Measurements from ENCODE around the gene TRIM2. TPM values are rescaled to one million over a fixed set of nuclear protein-coding genes. Genes with fewer than 3 reads are reported as not detected.

The TRIM2 gene
- total and polyA plus RNA-seq, 2 of the 8 experiments (the other 6 are each of a cell fraction or from before 2014, with no cell fraction given): 34.0 to 59.8 TPM

GRCh38 chr4:153325558-153325957 lies 121.3 kb downstream of the TRIM2 start:
- Histone ChIP-seq H3K14ac (ENCODE audit: insufficient read length) (no peak overlapping the region), H4K91ac (replicated peaks; ENCODE audit: insufficient read length, low read length) (no peak overlapping the region), H4K20me1 (replicated peaks in 1 of 2; ENCODE audit: control insufficient read depth in 1 of 2, insufficient read depth in 2 of 2, low read length in 2 of 2) (no peaks in the 10 kb centered on the region), H3K4ac (replicated peaks; ENCODE audit: insufficient read length, low read depth, low read length) (no peak overlapping the region), H4K8ac (ENCODE audit: extremely low read depth, insufficient read depth, low read length) (no peak overlapping the region), H3K23me2 (ENCODE audit: low read depth, low read length) (no peaks in the 10 kb centered on the region), H3K9me3 (ENCODE audit: insufficient read depth in 2 of 2, low read depth in 1 of 2, low read length in 1 of 2) (no peaks in the 10 kb centered on the region), H3K27ac (ENCODE audit: low read depth, low read length) (no peak overlapping the region), H2AFZ (ENCODE audit: low read length) (no peak overlapping the region), H3K79me2 (ENCODE audit: control insufficient read depth in 1 of 2, insufficient read depth in 2 of 2, low read length in 2 of 2) (no peaks in the 10 kb centered on the region), H2BK15ac (ENCODE audit: low read length) (no peak overlapping the region), H2AK5ac (ENCODE audit: low read depth, low read length) (no peak overlapping the region), H3K18ac (ENCODE audit: extremely low read depth, low read length) (no peak overlapping the region), H2BK120ac (replicated peaks; ENCODE audit: low read depth, low read length) (no peak overlapping the region), H3K4me2 (ENCODE audit: insufficient read depth in 1 of 2, low read depth in 2 of 2, low read length in 2 of 2) (no peak overlapping the region), H3K36me3 (ENCODE audit: control insufficient read depth in 2 of 4, insufficient read depth in 4 of 4, low read length in 3 of 4) (peaks cover 0 to 26% (median 7%) of the 10 kb centered on the region in 4 experiments; a peak in 4 of 8 replicates), H3K4me1 (replicated peaks in 1 of 4; ENCODE audit: control insufficient read depth in 3 of 4, insufficient read depth in 4 of 4, low read length in 3 of 4) (no peaks in the 10 kb centered on the region), H3K4me3 (ENCODE audit: extremely low read depth in 1 of 4, insufficient read depth in 2 of 4, low read depth in 3 of 4, low read length in 4 of 4) (no peak overlapping the region), H3K56ac (replicated peaks; ENCODE audit: insufficient read length, low read depth, low read length) (no peak overlapping the region), H4K5ac (ENCODE audit: insufficient read length, low read depth, low read length) (no peak overlapping the region), H3K9ac (replicated peaks in 1 of 4; ENCODE audit: extremely low read depth in 1 of 4, low read depth in 3 of 4, low read length in 3 of 4) (no peak overlapping the region), H2BK12ac (ENCODE audit: low read depth, low read length) (no peak overlapping the region), H2BK20ac (ENCODE audit: low read length) (no peak overlapping the region), H3K27me3 (replicated peaks in 1 of 4; ENCODE audit: control insufficient read depth in 3 of 4, extremely low read depth in 1 of 4, insufficient read depth in 3 of 4, low read length in 3 of 4) (no peaks in the 10 kb centered on the region), H3K79me1 (ENCODE audit: low read depth, low read length) (no peaks in the 10 kb centered on the region), H2BK5ac (ENCODE audit: low read depth, low read length) (no peak overlapping the region), H3K23ac (ENCODE audit: insufficient read length) (no peak overlapping the region)
- POLR2A ChIA-PET (ENCODE audit: partially characterized antibody): no interaction called here
- TF ChIP-seq GABPA (IDR thresholded peaks at IDR 0.05; ENCODE audit: borderline replicate concordance, insufficient read depth, low read length): no peak
- no peak for TF ChIP-seq JUND (IDR thresholded peaks at IDR 0.05; ENCODE audit: low read length)
- TF ChIP-seq SAP30 (IDR thresholded peaks at IDR 0.05; ENCODE audit: insufficient read depth, insufficient replicate concordance, low read length): no peak
- TF ChIP-seq SP1 (IDR thresholded peaks at IDR 0.05; ENCODE audit: low read depth, low read length): no peak
- TF ChIP-seq PHF8 (conservative IDR thresholded peaks at IDR 0.05; ENCODE audit: low read depth, low read length): no peak
- no peak for TF ChIP-seq SIX5 (IDR thresholded peaks at IDR 0.05; ENCODE audit: low read depth, low read length)
- TF ChIP-seq CHD1 (IDR thresholded peaks at IDR 0.05; ENCODE audit: low read depth, low read length): no peak
- TF ChIP-seq YY1 (IDR thresholded peaks at IDR 0.05; ENCODE audit: low read depth, low read length): no peak
- TF ChIP-seq ASH2L (IDR thresholded peaks at IDR 0.05; ENCODE audit: low read length): no peak
- no peak for TF ChIP-seq POLR2A (IDR thresholded peaks at IDR 0.05; ENCODE audit: control extremely low read depth in 1 of 2, low read depth in 2 of 2, low read length in 2 of 2)
- CTCF ChIA-PET (ENCODE audit: partially characterized antibody): interaction anchor here (0.7 kb wide), 1 partner anchor 9 kb away, joined by 3 read pairs; no protein-coding TSS in a partner anchor
- DNase-seq (ENCODE audit: low read depth in 1 of 2, low spot score in 2 of 2) (no peak), FAIRE-seq (no peak)
- WGBS, 2 experiments (ENCODE audit: extremely low coverage in 1 of 2, insufficient coverage in 1 of 2, insufficient read length in 1 of 2, insufficient replicate concordance in 2 of 2, low coverage in 1 of 2, low lambda C conversion rate in 2 of 2, missing lambda C conversion rate in 1 of 2): 100% methylated on average over 2 of the region's 2 CpGs; no CpG with 5 or more reads in 1 of the 2 experiments
